ENCODE results near the gene EXO1.

- TF ChIP-seq, protein P1, sequence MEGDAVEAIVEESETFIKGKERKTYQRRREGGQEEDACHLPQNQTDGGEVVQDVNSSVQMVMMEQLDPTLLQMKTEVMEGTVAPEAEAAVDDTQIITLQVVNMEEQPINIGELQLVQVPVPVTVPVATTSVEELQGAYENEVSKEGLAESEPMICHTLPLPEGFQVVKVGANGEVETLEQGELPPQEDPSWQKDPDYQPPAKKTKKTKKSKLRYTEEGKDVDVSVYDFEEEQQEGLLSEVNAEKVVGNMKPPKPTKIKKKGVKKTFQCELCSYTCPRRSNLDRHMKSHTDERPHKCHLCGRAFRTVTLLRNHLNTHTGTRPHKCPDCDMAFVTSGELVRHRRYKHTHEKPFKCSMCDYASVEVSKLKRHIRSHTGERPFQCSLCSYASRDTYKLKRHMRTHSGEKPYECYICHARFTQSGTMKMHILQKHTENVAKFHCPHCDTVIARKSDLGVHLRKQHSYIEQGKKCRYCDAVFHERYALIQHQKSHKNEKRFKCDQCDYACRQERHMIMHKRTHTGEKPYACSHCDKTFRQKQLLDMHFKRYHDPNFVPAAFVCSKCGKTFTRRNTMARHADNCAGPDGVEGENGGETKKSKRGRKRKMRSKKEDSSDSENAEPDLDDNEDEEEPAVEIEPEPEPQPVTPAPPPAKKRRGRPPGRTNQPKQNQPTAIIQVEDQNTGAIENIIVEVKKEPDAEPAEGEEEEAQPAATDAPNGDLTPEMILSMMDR (IDR thresholded peaks at IDR 0.05): no peak
- TF ChIP-seq EZH2 (IDR thresholded peaks at IDR 0.05; ENCODE audit: borderline replicate concordance, insufficient read depth, low read depth, low read length, poor library complexity, severe bottlenecking): no peak
Observed at GRCh38 chr1:241825581-241825980, 22.4 kb upstream of the EXO1 start.

Data from B cell (primary cell).